NCI-H2107 (cell line): ENCODE results near the gene HPSE2.

Source experiments
- DNase-seq: peaks from one replicate; lab custom pipeline; 2025; lab: John Stamatoyannopoulos, UW

HPSE2 gene

GRCh38 chr10:98676895-98677294, 558.8 kb downstream of the HPSE2 start:
- no peak for DNase-seq

DNA sequence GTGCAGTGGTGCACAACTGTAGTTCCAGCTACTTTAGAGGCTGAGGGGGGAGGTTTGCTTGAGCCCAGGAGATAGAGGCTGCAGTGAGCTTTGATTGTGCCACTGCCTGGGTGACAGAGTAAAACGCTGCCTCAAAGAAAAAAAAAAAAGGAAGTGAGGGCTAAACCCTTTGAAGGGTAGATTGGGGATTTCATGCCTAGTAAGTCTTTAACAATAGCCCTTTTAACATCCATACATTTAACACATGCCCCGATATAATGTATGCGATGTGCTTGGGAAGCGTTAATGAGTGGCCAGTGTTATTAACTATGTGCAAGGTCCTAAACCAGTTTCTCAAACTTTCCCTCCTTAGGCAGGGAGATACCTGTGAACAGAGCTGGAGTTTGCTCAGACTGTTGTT, 559.8 kb downstream of the HPSE2 start:
- no peak for DNase-seq

DNA sequence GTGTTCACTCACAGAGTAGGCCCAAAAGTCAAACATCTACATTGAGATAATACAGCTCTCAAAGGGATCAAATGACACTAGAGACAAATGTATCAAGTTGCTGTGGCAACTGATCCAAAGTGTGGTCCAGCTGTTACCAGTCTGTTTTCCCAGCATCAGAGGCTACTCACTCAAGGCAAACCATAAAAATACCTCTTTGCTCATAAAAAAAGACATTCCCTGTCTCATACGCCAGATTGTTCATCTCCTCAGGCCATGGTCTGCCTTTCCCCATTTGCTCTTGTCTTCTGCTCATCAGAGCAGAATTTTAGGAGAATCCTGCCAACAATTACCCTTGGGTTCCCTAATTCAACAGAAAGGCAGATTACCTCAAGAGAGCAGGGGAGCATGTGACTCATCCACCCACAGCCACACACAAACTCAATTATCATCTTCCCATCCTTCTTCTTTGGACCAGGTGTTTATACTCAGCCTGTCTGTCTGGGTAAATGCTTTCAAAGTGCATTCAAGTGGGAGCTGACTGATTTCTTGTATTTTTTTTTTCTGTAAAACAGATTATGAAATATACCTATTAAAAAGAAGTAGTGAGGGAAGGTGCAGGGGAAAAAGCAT, 562.4 kb downstream of the HPSE2 start:
- DNase-seq, result no peak

DNA sequence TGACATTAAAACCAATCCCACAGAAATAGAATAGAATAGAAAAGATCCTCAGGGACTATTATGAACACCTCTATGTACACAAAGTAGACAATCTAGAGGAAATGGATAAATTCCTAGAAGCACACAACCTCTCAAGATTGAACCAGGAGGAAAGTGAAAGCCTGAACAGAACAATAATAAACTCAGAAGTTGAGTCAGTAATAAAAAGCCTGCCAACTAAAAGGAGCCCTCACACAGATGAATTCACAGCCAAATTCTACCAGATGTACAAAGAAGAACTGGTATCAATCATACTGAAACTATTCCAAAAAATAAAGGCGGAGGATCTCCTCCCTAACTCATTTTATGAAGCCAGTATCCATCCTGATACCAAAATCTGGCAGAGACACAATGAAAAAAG, 568.6 kb downstream of the HPSE2 start:
- no peak for DNase-seq

DNA sequence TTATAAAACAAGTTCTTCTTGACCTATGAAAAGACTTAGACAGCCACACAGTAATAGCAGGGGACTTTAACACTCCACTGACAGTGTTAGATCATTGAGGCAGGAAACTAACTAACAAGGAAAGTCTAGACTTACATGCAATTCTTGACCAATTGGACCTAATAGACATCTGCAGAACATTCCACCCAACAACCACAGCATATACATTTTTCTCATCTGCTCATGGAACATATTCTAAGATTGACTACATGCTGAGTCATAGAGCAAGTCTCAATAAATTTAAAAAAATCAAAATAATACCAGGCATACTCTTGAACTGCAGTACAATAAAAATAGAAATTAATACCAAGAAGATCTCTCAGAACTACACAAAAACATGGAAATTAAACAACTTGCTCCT, 569.4 kb downstream of the HPSE2 start:
- DNase-seq, result no peak

DNA sequence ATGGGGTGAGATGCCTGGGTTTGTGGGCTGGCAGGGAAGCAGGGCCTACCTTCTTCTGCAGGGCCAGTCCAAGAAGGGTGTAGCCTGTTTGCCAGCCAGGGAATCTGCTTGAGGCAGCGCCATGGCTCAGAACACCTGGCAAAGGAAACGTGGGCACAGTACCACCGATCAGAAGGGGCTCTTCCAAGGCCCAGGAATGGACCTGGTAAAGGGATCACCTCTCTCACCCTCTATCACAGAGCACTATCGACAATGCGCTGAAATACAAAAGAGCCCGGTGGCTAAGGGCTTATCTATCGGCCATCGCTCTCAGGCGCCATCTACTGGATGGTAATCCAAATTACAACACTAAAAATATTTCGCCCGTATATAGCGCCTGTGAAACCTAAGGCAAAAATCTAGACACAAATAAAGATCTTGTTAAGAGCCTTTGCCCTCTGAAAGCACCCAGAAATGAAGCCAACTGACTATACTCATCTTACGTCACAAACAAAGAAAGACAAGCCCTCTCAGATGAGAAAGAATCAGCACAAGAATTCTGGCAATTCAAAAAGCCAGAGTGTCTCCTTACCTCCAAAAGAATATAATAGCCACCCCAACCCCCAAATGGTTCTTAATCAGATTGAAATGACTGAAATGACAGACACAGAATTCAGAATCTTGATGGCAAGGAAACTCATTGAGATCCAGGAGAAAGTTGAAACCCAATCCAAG, 571.2 kb downstream of the HPSE2 start:
- DNase-seq, result no peak

GRCh38 chr10:98659951-98660350, 575.7 kb downstream of the HPSE2 start:
- no peak for DNase-seq

- DNase-seq, result no peak
Observed at GRCh38 chr10:98655492-98655891, 580.2 kb downstream of the HPSE2 start.

DNA sequence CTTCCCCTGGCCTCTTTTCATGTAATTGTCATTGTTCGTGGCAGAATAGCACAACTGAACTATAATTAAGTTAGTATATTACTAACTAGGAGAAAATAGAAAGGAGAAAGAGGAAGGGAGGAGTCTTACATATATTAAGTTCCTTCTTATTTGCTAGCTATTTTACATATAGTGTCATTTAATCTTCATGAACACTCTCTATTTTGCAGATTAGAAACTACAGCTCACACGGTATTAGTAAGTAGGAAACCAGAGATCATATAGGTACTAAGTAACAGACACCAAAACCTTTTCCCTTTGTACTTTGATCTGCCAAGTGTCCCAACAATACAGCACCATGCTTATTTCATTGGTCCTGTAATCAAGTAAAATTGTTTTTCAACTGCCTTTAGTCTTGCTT, 586.5 kb downstream of the HPSE2 start:
- DNase-seq, result no peak

DNA sequence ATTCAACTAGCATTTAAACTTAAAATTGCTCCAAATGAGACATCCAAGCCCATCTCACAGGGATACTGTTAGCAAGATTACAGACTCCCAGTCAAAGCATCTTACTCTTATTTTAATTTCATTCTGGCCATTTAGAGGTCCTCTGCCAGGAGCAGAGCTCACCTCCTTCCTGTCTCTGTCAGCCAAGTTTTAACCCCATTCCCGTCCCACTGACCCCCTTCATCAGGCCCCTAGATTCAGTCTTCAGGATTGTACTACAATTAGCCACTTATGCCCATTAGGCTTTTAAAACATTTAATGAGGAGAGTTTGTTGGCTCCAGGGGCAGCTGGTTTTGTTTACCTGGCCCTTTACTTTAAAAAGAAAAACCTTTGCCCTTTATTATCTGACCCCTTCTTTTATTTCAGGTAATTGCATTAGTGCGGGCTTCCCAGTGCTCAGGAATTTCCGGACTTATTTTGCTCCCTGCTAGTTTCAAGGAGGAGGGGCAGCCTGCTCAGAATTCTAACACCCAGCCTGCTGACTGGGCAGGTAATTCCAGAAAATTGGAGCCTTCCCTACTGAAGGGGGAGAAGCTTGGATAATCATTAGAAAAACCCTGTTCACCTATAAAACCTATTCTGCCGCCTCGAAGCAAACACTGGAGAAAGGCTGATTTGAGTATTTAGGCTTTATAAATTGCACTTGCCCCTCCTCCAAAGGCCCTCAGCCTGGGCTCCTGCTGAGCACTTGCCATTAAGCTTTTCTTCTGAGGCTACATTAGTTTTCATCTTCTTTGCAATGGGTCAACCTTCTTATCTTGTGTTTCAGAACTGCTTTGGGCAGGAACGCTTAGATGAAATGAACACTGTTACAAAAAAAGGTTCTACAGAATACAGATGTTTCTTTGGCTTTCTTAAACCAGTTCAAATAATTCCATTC, 588.4 kb downstream of the HPSE2 start:
- DNase-seq, result no peak

- no peak for DNase-seq
Observed at GRCh38 chr10:98644466-98644865, 591.2 kb downstream of the HPSE2 start.

GRCh38 chr10:98642281-98642680, 593.4 kb downstream of the HPSE2 start:
- DNase-seq, result no peak

GRCh38 chr10:98638920-98639319, 596.7 kb downstream of the HPSE2 start:
- DNase-seq, result no peak

- DNase-seq, result no peak
Observed at GRCh38 chr10:98636921-98637329, 598.7 kb downstream of the HPSE2 start.

DNA sequence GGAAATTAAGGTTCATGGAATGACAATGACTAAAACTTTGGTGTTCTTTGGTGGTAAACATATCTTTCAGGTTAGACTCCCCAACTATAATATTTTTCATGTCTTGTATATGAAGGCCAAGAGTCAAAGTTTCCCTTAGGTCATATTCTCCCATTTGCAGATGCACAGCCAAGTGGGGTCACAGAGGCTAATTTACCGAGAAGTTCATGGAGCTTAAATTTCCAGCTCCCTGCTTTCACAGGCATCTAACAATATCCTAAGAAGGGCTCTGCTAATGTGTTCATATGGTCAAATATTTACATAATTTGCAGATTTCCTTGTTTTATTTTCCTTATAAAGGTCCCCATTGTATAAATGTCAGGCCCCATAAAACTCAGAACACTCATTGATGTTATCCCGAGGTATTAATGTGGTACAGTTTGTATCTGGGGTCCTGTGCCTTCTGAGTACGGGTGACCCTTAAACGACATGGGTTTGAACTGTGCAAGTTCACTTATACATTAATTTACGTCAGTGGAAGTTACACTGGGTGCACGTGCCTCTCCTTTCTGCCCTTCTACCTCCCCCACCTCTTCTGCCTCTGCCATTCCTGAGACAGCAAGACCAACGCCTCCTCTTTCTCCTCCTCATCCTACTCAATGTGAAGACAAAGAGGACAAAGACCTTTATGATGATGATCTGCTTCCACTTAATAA, 603.0 kb downstream of the HPSE2 start:
- DNase-seq, result no peak

- no peak for DNase-seq
Observed at GRCh38 chr10:98628206-98628605, 607.4 kb downstream of the HPSE2 start.

- DNase-seq, result no peak
Observed at GRCh38 chr10:98627711-98628110, 607.9 kb downstream of the HPSE2 start.

DNA sequence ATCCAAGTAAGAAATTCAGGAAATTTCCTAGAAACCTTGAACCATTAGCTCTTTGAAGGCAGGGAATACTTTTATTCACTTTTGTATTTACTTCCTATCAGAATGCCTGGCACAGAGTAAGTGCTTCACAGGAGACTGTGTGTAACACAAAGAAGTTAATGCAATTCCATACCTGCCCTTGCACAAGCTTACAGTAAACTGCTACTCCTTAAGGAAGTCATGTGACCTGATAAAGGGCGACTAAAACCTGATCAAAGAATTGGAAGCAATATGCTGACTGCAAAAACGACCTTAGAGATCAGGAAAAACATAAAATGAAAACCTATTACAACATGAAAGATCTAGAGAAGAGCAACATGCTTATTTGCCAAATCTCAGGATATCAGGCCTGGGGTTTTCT, 610.7 kb downstream of the HPSE2 start:
- no peak for DNase-seq

DNA sequence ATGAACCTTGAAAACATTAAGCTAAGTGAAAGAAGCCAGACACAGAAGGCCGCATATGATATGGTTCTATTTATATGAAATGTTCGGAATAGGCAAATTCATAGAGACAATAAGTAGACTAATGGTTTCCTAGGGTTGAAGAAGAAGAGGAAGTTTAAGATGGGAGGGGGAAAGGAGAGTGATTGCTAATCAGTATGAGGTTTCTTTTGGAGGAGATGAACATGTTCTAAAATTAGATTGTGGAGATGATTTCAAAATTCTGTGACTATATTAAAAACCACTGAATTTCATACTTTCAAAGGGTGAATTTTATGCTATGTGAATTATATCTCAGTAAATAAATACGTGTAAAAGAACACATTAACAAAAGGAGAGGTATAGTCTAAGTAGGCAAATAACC, 612.5 kb downstream of the HPSE2 start:
- DNase-seq, result no peak

DNA sequence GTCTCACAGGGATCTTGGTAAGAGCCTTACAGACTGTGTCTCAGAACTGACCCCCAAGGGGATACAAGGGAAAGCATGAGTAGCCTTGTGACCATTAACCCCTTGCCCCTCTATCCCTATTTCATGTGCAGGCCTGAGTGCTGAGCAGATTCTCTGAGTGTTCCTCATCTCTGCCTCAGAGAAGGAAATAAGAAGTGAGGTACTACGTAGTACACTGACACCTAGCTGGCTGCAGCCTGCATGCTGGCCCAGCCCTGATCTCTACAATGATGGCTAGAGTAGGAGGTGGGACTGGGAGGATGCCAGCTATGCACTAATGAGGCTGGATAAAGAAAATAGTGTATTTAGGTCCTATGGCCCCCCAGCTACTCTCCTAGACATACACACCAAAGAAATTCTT, 614.0 kb downstream of the HPSE2 start:
- DNase-seq, result no peak

GRCh38 chr10:98620503-98620902, 615.1 kb downstream of the HPSE2 start:
- no peak for DNase-seq

GRCh38 chr10:98619446-98619845, 616.2 kb downstream of the HPSE2 start:
- no peak for DNase-seq
